GM18519 (cell line): ENCODE data around the gene TMED9.
A peak's percentile ranks its signal among the peaks of the same experiment; 100 is the strongest.
"Not testable (repeated sequence)": the region's sequence is repeated elsewhere in the genome, so short reads cannot be mapped to it uniquely, and the experiment has no call there.

Experiments
- ATAC-seq: cut with Tn5 transposase; IDR thresholded peaks from one replicate; pipeline ENCODE4 v1.9.1; 2021; ENCODE audit warnings: mild to moderate bottlenecking, moderate library complexity; ENCODE audit not compliant: unreplicated experiment, low FRiP score

Gene TMED9

GRCh38 chr5:177592010-177592834 lies at the start of gene TMED9:
Gene TMED9 (plus strand): TSS chr5:177592203. CDS start chr5:177592215, 12 bp downstream.
- peak; percentile 84 for ATAC-seq

GRCh38 chr5:177542816-177543465 lies 49.1 kb upstream of the TMED9 start:
- no peak for ATAC-seq

GRCh38 chr5:177545487-177546257 lies 46.3 kb upstream of the TMED9 start:
- ATAC-seq: no peak

GRCh38 chr5:177546258-177546741 lies 45.7 kb upstream of the TMED9 start:
- no peak for ATAC-seq

GRCh38 chr5:177547736-177548135 lies 44.3 kb upstream of the TMED9 start:
- ATAC-seq: no peak

- ATAC-seq: no peak
These were observed 43.5 kb upstream of the TMED9 start for GRCh38 chr5:177548495-177548894.

- ATAC-seq: no peak
These were observed 41.9 kb upstream of the TMED9 start for GRCh38 chr5:177550122-177550521.

- no peak for ATAC-seq
These were observed 39.1 kb upstream of the TMED9 start for GRCh38 chr5:177552839-177553455.

GRCh38 chr5:177553671-177554429 lies 38.2 kb upstream of the TMED9 start:
- ATAC-seq: peak; percentile 24

GRCh38 chr5:177554474-177555111 lies 37.4 kb upstream of the TMED9 start, which contains the start of gene FAM193B:
Gene FAM193B (minus strand): TSS chr5:177554563. CDS start chr5:177554458, 105 bp downstream.
- peak; percentile 55 for ATAC-seq

GRCh38 chr5:177555228-177555627 lies 36.8 kb upstream of the TMED9 start:
- no peak for ATAC-seq

GRCh38 chr5:177555665-177556064 lies 36.3 kb upstream of the TMED9 start:
- ATAC-seq: no peak

GRCh38 chr5:177557041-177557647 lies 34.9 kb upstream of the TMED9 start:
- no peak for ATAC-seq

- no peak for ATAC-seq
These were observed 34.2 kb upstream of the TMED9 start for GRCh38 chr5:177557796-177558195.

- ATAC-seq: not testable (repeated sequence)
These were observed 32.5 kb upstream of the TMED9 start for GRCh38 chr5:177559446-177559941.

GRCh38 chr5:177565046-177565445 lies 27.0 kb upstream of the TMED9 start:
- no peak for ATAC-seq

GRCh38 chr5:177568326-177568725 lies 23.7 kb upstream of the TMED9 start:
- ATAC-seq: no peak

GRCh38 chr5:177569894-177570293 lies 22.1 kb upstream of the TMED9 start:
- ATAC-seq: no peak

- no peak for ATAC-seq
These were observed 16.5 kb upstream of the TMED9 start for GRCh38 chr5:177575488-177575887.
